OCI-LY1 (cell line): ENCODE results near the gene CD46.
"Not testable (repeated sequence)": the region's sequence is repeated elsewhere in the genome, so short reads cannot be mapped to it uniquely, and the experiment has no call there.

Source experiments
- H2AFZ ChIP-seq: fragments of 200-600 bp; sonication (generic), shearing (Covaris generic); 2 replicates; pipeline ENCODE4 v1.6.0; 2014; ENCODE audit warnings: antibody characterized with exemption, mild to moderate bottlenecking, low read length
- H3F3A ChIP-seq: fragments of 200-600 bp; sonication (generic), shearing (Covaris generic); 2 replicates; pipeline ENCODE4 v1.6.0; 2014; ENCODE audit warnings: mild to moderate bottlenecking, antibody characterized with exemption, low read length, moderate library complexity; ENCODE audit not compliant: insufficient read depth
- H3K27ac ChIP-seq: fragments of 200-600 bp; sonication (generic); 2 replicates; pipeline ENCODE4 v1.5.1; 2014; ENCODE audit warnings: low read length, mixed run types, mild to moderate bottlenecking, low read depth; ENCODE audit not compliant: poor library complexity, severe bottlenecking
- H3K27me3 ChIP-seq: fragments of 200-600 bp; sonication (generic); 2 replicates; pipeline ENCODE4 v1.6.0; 2014; ENCODE audit warnings: antibody characterized with exemption, mild to moderate bottlenecking, low read length, moderate library complexity; ENCODE audit not compliant: insufficient read depth
- H3K36me3 ChIP-seq: fragments of 200-600 bp; sonication (generic); 2 replicates; pipeline ENCODE4 v1.6.1; 2014; ENCODE audit warnings: mild to moderate bottlenecking, antibody characterized with exemption, low read length, moderate library complexity, mixed read lengths; ENCODE audit not compliant: insufficient read depth
- H3K4me1 ChIP-seq: fragments of 200-600 bp; sonication (generic); 2 replicates; pipeline ENCODE4 v1.5.1; 2014; ENCODE audit warnings: mild to moderate bottlenecking, low read length, moderate library complexity; ENCODE audit not compliant: insufficient read depth, severe bottlenecking
- H3K4me2 ChIP-seq: fragments of 200-600 bp; sonication (generic), shearing (Covaris generic); 2 replicates; pipeline ENCODE4 v1.6.1; 2014; ENCODE audit warnings: low read length
- H3K4me3 ChIP-seq: fragments of 200-600 bp; sonication (generic); 2 replicates; pipeline ENCODE4 v1.5.1; 2014; ENCODE audit warnings: low read length, low read depth, mild to moderate bottlenecking, mixed read lengths; ENCODE audit not compliant: poor library complexity, severe bottlenecking
- H3K79me2 ChIP-seq: fragments of 200-600 bp; shearing (Covaris generic); 2 replicates; pipeline ENCODE4 v1.6.1; 2016; ENCODE audit warnings: mixed run types, low read length, mixed read lengths; ENCODE audit not compliant: insufficient read depth
- H3K9ac ChIP-seq: fragments of 200-600 bp; sonication (generic), shearing (Covaris generic); 2 replicates; pipeline ENCODE4 v1.6.1; 2014; ENCODE audit warnings: mild to moderate bottlenecking, low read length, mixed read lengths
- H3K9me2 ChIP-seq: fragments of 200-600 bp; sonication (generic), shearing (Covaris generic); 2 replicates; pipeline ENCODE4 v1.6.1; 2014; ENCODE audit warnings: low read depth, mild to moderate bottlenecking, low read length, mixed read lengths
- H3K9me3 ChIP-seq: fragments of 200-600 bp; shearing (Covaris generic); 2 replicates; pipeline ENCODE4 v1.6.1; 2014; ENCODE audit warnings: low read length, mixed read lengths
- H4K20me1 ChIP-seq: fragments of 200-600 bp; sonication (generic), shearing (Covaris generic); 2 replicates; pipeline ENCODE4 v1.6.0; 2016; ENCODE audit warnings: mild to moderate bottlenecking, low read length; ENCODE audit not compliant: insufficient read depth
- CTCF ChIP-seq: fragments of 200-600 bp; sonication (generic), shearing (Covaris generic); IDR thresholded peaks from 2 replicates; pipeline ENCODE4 v1.5.1; 2017; ENCODE audit warnings: mild to moderate bottlenecking, antibody characterized with exemption, low read length, moderate library complexity, mixed read lengths
- EZH2 ChIP-seq: fragments of 200-600 bp; sonication (generic), shearing (Covaris generic); IDR thresholded peaks from 2 replicates; pipeline ENCODE4 v1.8.0; 2017; ENCODE audit warnings: borderline replicate concordance, mixed run types, mild to moderate bottlenecking, antibody characterized with exemption, low read length, moderate library complexity, mixed read lengths

CD46 gene

GRCh38 chr1:207763091-207763490, 11.2 kb downstream of the CD46 start:
- H3K27ac ChIP-seq = no peak overlapping the region
- H4K20me1 ChIP-seq = no peaks in the 10 kb centered on the region
- H3K9me3 ChIP-seq = peaks cover 7% of the 10 kb centered on the region; the same call in 1 of the 2 replicates
- H3K9ac ChIP-seq = no peak overlapping the region
- no peaks in the 10 kb centered on the region for H3K79me2 ChIP-seq
- H2AFZ ChIP-seq = no peak overlapping the region
- no peaks in the 10 kb centered on the region for H3K27me3 ChIP-seq
- H3F3A ChIP-seq = no peaks in the 10 kb centered on the region
- no peaks in the 10 kb centered on the region for H3K9me2 ChIP-seq
- H3K4me2 ChIP-seq = no peak overlapping the region
- TF ChIP-seq EZH2 (no peak), CTCF (no peak)
- no peaks in the 10 kb centered on the region for H3K4me1 ChIP-seq
- peaks cover 87% of the 10 kb centered on the region for H3K36me3 ChIP-seq
- H3K4me3 ChIP-seq = no peak overlapping the region

GRCh38 chr1:207763972-207764371, 12.1 kb downstream of the CD46 start:
- peaks cover 87% of the 10 kb centered on the region for H3K36me3 ChIP-seq
- no peaks in the 10 kb centered on the region for H4K20me1 ChIP-seq
- H3K27me3 ChIP-seq = no peaks in the 10 kb centered on the region
- H3F3A ChIP-seq = no peaks in the 10 kb centered on the region
- no peak overlapping the region for H3K4me3 ChIP-seq
- TF ChIP-seq EZH2 (no peak), CTCF (no peak)
- no peak overlapping the region for H3K27ac ChIP-seq
- no peaks in the 10 kb centered on the region for H3K9me2 ChIP-seq
- H2AFZ ChIP-seq = no peak overlapping the region
- no peaks in the 10 kb centered on the region for H3K4me1 ChIP-seq
- H3K9me3 ChIP-seq = peaks cover 7% of the 10 kb centered on the region; the same call in 1 of the 2 replicates
- no peaks in the 10 kb centered on the region for H3K79me2 ChIP-seq
- H3K9ac ChIP-seq = no peak overlapping the region
- no peak overlapping the region for H3K4me2 ChIP-seq

- Histone ChIP-seq H4K20me1 (no peaks in the 10 kb centered on the region), H3K9me2 (no peaks in the 10 kb centered on the region), H3K4me3 (no peak overlapping the region), H2AFZ (no peak overlapping the region), H3K79me2 (no peaks in the 10 kb centered on the region), H3F3A (no peaks in the 10 kb centered on the region), H3K27ac (no peak overlapping the region), H3K4me2 (no peak overlapping the region), H3K4me1 (no peaks in the 10 kb centered on the region), H3K27me3 (no peaks in the 10 kb centered on the region), H3K9me3 (peaks cover 7% of the 10 kb centered on the region; the same call in 1 of the 2 replicates), H3K9ac (no peak overlapping the region), H3K36me3 (peaks cover 74% of the 10 kb centered on the region)
- TF ChIP-seq CTCF (no peak), EZH2 (no peak)
Measured at GRCh38 chr1:207766569-207766968, 14.7 kb downstream of the CD46 start.

- not testable (repeated sequence) for H3K27me3 ChIP-seq, H3K79me2 ChIP-seq, H3K4me2 ChIP-seq, H4K20me1 ChIP-seq, H3K9me3 ChIP-seq, H3K27ac ChIP-seq, H3F3A ChIP-seq, H3K9me2 ChIP-seq, H3K4me1 ChIP-seq, H3K4me3 ChIP-seq, H3K9ac ChIP-seq, H2AFZ ChIP-seq
- H3K36me3 ChIP-seq = peaks cover 40% of the 10 kb centered on the region
Measured at GRCh38 chr1:207770514-207770913, 18.7 kb downstream of the CD46 start.

- H3K4me3 ChIP-seq, H3K27ac ChIP-seq, H3K79me2 ChIP-seq, H3K9me2 ChIP-seq, H3K27me3 ChIP-seq, H3K9me3 ChIP-seq, H3K4me2 ChIP-seq, H3K4me1 ChIP-seq, H3F3A ChIP-seq, H4K20me1 ChIP-seq, H3K9ac ChIP-seq, H2AFZ ChIP-seq: not testable (repeated sequence)
- H3K36me3 ChIP-seq = peaks cover 48% of the 10 kb centered on the region
Measured at GRCh38 chr1:207776045-207776444, 24.2 kb downstream of the CD46 start.
